ENCODE results near the gene KLHL18.
A peak's percentile ranks its signal among the peaks of the same experiment; 100 is the strongest.
"Not testable (repeated sequence)": the region's sequence is repeated elsewhere in the genome, so short reads cannot be mapped to it uniquely, and the experiment has no call there.

Gene KLHL18

DNA sequence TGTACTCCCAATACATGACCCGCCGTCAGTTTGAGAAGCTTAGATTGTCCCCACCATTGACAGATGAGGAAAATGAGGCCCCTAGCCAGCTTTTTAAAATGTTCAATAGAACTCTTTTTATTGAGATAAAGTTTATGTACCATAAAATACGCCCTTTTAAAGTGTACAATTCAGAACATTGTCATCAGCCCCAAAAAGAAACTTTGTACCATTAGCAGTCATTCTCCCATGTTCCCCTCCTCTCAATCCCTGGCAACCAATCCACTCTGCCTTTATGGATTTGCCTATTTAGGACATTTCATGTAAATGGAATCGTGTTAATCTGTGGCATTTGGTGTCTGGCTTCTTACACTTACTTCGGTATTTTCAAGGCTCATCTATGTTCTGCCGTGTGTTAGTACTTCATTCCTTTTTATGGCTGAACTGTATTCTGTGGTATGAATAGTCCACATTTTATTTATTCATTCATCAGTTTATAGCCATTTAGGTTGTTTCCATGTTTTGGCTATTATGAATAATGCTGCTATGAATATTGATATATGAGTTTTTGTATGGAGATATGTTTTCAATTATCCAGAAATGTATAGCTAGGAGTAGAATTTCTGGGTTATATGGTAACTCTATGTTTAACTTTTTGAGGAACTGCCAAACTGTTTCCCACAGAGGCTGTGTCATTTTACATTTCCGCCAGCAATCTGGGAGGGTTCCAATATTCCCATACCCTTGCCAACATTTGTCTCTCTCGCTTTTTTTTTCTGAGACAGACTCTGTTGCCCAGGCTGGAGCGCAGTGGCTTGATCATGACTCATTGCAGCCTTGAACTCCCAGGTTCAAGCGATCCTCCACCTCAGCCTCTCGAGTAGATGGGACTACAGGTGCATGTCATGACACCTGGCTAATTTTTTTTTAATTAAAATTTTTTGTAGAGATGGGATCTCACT is 82.7 kb downstream of the KLHL18 start:
- DNase-seq, result no peak

DNA sequence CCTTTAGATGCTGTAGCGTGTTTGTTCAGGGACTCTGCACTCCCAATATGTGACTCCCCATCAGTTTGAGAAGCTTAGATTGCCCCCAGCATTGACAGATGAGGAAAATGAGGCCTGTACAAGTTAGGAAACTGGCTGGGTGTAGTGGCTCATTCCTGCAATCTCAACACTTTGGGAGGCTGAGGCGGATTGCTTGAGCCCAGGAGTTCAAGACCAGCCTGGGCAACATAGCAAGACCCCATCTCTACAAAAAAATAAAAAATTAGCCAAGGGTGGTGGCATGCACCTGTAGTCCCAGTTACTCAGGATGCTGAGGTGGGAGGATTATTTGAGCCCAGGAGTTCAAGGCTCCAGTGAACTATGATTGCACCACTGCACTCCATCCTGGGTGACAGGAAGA is 84.1 kb downstream of the KLHL18 start:
- DNase-seq, result no peak

DNA sequence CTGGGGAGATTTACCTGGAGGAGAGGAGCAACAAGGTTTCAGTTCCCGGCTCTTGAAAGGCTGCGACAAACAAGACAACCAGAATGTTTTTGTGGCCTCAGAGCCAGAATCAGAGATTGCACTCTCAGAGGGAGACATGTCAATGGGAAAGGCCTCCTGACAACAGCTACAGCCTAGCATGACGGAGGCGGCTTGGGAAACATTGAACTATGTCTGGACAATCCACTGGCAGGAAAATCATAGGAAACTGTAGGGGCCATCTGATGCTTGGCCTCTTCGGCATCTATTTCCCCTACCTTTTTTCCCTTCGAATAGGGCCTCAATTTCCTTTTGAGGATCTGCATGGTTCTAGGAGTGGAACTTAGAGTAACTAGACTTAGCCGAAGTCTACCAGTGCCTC is 84.9 kb downstream of the KLHL18 start:
- no peak for DNase-seq

DNA sequence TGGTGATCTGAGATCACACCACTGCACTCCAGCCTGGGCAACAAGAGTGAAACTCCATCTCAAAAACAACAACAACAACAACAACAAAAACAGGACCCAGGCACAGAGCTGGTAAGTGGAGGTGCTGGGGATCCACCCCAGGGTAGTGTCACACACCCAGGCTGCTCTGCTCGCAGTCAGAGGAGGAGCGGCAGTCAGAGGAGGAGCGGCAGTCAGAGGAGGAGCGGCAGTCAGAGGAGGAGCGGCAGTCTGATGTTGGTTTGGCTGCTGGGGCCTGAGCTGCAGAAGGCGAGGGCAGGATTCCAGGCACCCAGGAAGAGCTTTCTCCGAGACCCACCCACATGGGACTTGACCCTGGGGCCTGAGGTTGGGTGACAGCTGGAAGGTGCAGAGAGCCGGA is 87.3 kb downstream of the KLHL18 start:
- not testable (repeated sequence) for DNase-seq

DNA sequence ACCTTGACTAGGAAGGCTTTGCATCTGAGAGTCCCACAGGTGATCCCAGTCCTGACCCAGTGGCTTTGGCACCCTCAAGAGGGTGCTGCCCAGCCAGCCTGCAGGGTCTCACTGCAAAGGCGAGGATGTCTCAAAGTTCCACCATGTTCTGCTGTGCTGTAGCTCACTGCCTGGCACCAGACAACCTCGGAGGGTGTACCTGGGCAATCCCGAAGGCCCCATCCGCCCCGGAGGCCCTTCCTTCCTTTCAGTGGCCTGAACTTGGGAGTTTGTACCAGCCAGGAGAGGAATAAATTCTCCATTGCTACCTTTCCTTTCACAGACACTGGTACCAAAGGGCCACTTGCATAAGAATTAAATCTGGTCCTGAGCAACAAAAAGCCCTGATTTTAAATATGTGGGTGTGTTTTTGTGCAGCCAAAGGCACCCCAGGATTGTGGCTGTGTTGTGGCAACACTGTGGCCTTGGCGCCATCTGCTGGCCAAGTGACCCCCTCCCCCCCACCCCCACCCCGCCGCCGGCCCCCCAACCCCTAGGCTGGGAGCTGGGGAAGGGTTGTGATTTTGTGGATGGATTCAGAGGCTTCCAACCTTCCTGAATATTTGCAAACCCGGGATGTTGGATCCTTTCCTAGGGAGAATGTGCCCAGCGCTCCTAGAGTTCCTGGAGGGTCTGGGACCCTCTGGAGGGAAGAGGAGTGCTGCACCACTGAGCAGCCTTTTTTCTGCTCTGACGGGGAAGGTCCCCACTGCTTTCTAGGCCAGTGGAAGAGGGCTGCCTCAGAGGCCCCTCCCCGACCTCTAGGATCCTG is 88.3 kb downstream of the KLHL18 start:
- DNase-seq, result peak; percentile 10 to 33

DNA sequence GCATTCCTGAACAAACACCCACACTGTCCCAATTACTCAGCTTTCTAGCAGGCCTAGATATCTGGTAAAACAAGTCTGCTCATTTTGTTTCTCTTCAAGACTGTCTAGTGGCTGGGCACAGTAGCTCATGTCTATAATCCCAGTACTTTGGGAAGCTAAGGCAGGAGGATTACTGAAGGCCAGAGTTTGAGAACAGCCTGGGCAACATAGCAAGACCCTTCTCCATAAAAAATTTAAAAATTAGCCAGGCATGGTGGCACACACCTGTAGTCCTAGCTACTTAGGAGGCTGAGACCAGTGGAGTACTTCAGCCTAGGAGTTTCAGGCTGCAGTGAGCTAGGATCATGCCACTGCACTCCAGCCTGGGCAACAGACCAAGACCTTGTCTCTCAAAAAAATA is 91.8 kb downstream of the KLHL18 start:
- DNase-seq, result no peak

DNA sequence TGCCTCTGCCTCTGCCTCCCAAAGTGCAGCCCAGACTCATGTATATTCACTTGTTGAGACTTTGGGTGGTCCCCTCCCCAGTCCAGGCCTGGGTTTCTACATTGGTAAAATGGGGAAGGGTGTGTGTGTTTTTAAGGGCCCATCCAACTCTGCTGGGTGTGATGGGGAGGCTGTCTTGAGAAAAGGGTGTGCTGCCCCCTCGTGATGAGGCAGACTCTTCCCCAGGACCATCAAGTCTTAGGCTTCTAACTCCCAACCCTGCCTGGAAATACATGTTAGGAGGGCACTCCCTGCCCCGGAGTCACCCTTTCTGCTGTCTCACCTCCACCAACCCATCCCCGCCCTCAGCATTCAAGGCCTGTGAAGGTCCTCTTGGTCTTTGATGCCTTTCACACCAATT is 93.6 kb downstream of the KLHL18 start:
- DNase-seq, result no peak

DNA sequence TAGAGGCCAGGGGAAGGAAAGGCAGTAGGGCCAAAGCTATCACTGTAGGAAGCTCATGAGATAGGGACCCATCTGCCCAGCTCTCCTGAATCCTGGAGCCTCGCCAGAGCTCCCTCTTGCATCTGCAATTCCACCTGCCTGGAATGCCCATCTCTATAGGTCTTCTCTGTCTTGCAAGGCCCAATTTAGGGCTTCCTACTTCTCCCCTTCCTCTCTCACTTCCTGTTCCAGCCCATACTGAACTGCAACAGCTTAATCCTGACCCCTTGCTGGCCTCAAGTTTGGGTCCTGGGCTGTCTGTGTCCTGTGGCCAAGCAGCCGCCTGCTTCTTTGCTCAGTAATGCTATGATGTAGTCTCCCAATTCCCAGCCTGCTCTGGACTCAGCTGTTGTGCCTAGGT is 94.4 kb downstream of the KLHL18 start:
- no peak for DNase-seq

DNA sequence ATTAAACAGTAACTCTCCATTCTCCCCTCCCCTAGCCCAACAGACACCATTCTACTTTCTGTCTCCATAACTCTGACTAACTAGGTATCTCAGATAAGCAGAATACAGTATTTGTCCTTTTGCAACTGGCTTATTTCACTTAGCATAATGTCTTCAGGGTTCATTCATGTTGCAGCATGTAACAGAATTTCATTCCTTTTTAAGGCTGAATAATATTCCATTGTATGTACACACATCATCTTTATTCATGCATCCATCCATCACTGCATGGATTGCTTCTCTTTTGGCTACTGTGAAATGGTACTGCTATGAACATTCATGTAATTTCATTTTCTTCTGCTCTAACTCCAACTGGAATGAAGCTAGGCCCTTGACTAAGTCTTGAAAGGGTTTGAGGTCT is 96.1 kb downstream of the KLHL18 start:
- no peak for DNase-seq

DNA sequence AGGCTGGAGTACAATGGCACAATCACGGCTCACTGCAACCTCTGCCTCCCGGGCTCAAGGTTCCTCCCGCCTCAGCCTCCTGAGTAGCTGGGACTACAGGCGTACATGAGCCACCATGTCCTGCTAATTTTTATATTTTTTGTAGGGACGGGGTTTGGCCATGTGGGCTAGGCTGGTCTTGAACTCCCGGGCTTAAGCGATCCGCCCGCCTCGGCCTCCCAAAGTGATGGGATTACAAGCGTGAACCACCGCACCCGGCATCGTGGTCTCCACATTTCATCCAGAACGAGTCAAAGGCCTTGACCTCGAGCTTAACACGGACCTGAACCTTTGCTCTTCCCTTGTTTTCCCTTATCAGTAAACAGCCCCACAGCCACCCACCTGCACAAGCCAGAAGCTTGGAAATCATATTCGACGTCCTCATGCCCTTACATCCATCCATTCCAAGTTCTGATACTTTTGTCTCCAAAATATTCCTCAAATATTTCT is 96.7 kb downstream of the KLHL18 start:
- DNase-seq, result no peak

DNA sequence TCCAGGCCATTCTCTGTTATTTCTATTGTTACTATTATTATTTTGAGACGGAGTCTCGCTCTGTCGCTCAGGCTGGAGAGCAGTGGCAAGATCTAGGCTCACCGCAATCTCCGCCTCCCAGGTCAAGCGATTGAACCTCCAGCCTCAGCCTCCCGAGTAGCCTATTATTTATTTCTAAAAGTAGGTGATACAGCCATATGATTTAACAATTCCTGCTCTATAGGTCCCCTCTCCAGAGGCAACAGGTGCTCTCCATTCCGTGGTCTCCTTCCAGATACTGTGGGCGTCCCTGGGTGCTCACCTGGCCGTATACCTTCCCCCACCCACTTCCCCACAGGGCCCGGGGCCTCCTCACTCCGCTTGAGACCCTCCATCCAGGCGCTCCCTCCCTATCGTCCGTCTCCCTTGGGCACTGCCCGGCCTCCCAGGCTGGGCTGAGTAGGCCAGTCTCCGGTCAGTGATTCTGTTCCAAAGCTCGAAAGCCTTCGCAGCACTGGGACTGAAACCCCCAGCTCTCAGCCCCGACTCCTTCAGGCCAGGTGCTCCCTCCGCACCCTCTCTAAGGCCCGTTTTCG is 97.4 kb downstream of the KLHL18 start:
- no peak for DNase-seq

DNA sequence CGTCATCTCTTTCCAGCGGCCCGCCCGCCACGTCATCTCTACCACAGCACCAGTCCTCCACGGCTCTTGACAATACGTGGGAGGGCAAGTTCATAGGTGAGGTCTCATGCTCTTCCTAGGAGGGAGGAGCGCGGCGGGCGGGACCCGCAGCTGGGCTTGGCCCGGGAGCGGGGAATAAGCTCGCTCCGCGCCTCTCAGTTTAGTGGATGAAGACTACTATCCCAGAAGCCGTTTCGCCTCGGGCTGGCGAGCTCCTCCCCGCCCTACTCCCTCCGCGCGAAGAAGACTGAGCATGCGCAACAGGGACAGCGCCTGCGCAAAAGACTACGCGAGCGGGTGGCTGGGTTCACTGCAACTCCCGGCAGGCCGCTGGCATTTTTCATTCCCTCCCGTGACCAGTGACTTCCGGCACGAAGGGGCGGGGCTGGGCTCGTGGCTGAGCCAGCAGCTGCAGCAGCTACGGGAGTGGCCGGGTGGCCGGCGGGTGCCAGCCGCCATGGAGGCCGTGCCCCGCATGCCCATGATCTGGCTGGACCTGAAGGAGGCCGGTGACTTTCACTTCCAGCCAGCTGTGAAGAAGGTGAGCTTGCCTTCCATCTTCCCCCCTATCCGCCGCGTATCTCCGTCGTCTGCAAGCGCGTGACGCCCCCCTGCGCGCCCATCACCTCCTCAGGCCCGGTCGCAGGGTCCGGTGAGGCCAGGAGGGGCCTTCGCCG is 98.0 kb downstream of the KLHL18 start, which contains the start of gene PTPN23:
TSS of gene PTPN23 (plus strand) at position 421 of the 716 bp plus-strand sequence. CDS start at position 497, 76 bp downstream.
- DNase-seq, result peak; percentile 98 to 99

DNA sequence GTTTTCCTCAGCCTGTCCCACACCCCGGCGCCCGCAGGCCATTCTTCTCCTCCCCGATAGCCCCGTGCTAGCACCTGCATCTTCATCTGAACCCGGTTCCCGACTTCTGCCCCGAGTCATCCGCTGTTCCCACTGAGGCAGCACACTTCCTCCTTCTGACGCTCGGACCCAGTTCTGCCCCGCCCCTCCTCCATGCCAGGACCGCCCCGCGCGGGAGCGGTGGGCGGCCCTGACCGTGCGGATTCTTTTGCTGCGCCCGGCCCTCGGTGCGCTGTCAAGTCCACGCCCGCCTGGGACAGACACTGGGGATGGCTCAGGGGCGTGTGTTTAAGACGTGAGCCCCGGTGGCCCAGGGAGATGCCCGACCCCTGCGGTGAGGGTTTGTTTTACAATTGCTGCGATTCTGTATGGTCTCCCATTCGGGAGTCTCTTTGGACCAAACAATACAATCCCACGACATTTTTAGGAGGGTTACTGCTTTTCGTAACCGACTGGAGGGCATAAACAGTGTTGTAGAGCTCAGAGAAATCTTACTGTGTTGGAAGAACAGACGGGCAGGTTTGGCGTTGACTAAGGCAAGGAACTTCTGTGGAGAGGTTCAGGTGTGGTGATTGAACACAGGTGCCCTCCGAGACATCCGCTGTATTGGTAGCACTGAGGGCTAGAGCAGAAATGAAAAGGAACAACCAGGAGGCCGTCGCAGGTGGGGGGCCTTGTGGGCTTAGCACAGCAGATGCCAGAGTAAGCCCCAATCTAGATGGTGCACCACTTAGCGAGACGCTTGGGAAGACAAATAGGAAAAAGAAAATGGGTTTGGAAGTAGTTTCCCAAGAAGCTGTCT is 98.8 kb downstream of the KLHL18 start:
- DNase-seq, result peak; percentile 71 to 77

DNA sequence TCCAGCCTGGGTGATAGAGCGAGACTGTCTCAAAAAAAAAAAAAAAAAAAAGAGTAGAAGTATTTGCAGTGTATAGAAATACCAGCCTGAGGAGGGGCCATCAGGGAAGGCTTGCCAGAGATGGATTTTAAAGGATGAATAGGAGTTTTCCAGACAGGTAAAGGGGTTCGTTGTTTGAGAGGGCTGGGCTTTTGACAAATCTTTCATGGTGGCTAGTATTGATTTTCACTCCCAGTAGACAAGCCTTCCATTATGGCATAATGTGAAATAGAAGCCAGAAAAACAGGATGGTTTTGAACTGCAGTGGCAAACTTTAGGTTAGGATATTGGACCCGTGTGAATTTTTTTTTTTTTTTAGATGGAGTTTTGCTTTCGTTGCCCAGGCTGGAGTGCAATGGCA is 101.7 kb downstream of the KLHL18 start:
- no peak for DNase-seq

DNA sequence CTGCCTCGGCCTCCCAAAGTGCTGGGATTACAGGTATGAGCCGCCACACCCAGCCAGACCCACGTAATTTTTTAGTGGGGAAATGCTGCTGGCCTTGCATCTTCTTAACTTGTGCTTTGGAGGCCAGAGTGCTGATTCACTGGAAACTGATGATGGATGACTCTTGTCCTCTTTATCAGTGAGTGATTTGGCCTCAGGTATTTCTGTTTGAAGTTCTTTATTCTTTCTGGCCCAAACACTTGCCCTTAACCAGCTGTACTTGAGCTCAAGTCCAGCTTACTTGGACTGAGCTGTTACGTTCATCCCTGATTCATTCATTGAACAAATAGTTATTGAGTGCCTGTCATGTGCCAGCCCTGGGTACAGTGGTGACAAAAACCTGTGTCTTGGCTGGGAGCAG is 102.3 kb downstream of the KLHL18 start:
- DNase-seq, result no peak

DNA sequence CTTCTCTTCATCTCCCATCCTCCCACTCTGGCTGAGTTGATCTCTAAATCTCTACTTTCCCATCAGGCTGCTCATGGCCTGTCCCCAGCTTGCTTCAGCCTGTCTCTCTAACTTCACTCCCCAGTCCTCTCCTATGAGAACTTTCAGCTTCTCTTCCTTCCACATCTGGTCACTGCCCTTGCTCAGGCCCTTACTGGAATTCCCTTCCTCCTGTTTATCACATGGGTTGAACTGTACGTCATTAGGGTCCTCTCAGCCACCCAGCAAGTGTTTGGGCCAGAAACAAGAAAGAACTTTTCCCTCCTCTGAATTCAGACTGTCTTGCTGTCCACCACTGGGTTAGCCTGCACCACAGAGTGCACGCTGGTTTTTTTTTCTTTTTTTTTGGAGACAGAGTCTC is 103.1 kb downstream of the KLHL18 start:
- no peak for DNase-seq

DNA sequence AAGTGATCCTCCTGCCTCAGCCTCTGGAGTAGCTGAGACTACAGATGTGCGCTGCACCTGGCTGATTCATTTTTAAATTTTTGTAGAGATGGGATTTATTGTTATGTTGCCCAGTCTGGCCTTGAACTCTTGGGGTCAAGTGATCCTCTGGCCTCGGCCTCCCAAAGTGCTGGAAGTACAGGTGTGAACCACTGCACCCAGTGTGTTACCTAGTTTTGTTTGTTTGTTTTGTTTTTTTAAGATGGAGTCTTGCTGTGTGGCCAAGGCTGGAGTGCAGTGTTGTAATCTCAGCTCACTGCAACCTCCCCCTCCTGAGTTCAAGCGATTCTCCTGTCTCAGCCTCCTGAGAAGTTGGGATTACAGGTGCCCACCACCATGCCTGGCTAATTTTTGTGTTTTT is 110.2 kb downstream of the KLHL18 start:
- DNase-seq, result no peak

DNA sequence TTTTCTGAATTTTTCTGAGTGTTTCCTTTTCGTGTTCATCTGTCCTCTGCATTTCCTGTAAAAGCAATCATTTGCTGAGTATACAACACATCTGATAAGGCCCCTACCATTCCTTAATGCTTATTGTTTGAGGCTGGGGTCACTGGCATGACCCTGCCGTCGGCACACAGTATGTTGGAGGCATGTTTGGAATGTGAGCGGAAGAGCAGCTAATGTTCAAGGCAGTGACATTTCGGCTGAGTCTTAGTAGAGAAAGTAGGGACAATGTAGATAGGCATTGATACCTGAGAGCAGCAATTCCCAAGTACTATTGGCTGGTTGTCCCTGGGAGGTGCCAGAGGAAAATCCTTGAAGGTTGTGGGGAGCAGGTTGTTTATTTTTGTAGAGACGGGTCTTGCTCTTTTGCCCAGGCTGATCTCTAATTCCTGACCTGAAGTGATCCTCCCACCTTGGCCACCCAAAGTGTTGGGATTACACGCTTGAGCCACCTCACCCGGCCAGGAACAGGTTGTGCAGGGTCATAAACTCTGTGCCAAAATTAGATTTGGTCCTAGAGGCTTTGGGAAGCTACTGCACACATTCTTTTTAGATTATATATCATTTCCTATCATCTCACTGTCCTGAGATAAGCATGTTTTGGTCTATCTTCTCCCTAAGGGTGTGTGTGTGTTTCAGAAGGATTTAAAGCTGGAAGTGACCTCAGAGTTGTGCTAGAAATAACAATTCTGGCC is 111.6 kb downstream of the KLHL18 start:
- no peak for DNase-seq

DNA sequence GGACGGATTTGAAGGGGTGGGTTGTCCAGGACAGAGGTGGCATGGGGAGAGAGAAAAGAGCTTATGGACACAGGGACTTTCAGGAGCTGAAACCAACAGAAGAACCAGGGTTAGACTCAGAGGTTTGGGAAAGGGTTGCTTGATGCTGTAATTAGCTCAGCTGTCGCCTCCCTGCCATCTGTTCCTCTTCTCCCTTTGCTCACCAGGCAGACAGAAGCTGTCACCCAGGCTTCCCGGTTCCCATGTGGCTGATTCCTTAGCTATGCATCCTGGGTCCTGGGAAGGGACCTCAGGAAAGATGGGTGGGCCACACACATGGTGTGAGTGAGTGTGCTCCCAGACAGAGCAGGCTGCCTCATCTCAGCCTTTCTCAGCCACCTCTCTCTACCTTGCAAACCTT is 112.1 kb downstream of the KLHL18 start:
- no peak for DNase-seq

Measured in CD4-positive, alpha-beta T cell treated with Interferon alpha-2 for 1 hour (primary cell).